Middle frontal gyrus (tissue), 1 donor: ENCODE measurements around the gene TMTC1.

Source experiments
- DNase-seq: peaks from one replicate; pipeline ENCODE4 v3.0.0-alpha.2; 2015; ENCODE audit warnings: low spot score; ENCODE audit errors: extremely low spot score

The TMTC1 gene

GRCh38 chr12:29741342-29742241 lies 42.1 kb downstream of the TMTC1 start:
- no peak for DNase-seq

GRCh38 chr12:29739279-29739991 lies 44.3 kb downstream of the TMTC1 start:
- no peak for DNase-seq

GRCh38 chr12:29738365-29738764 lies 45.4 kb downstream of the TMTC1 start:
- no peak for DNase-seq

- no peak for DNase-seq
Measured at GRCh38 chr12:29737644-29738043, 46.1 kb downstream of the TMTC1 start.

GRCh38 chr12:29735604-29736003 lies 48.1 kb downstream of the TMTC1 start:
- no peak for DNase-seq

- DNase-seq = no peak
Measured at GRCh38 chr12:29734734-29735133, 49.0 kb downstream of the TMTC1 start.

- DNase-seq = no peak
Measured at GRCh38 chr12:29734305-29734704, 49.4 kb downstream of the TMTC1 start.

GRCh38 chr12:29733501-29733900 lies 50.2 kb downstream of the TMTC1 start:
- DNase-seq = no peak

- no peak for DNase-seq
Measured at GRCh38 chr12:29733060-29733459, 50.7 kb downstream of the TMTC1 start.

GRCh38 chr12:29732593-29732992 lies 51.1 kb downstream of the TMTC1 start:
- DNase-seq = no peak

GRCh38 chr12:29732191-29732590 lies 51.6 kb downstream of the TMTC1 start:
- no peak for DNase-seq

- DNase-seq = no peak
Measured at GRCh38 chr12:29731591-29731990, 52.2 kb downstream of the TMTC1 start.

GRCh38 chr12:29730481-29730880 lies 53.3 kb downstream of the TMTC1 start:
- DNase-seq = no peak

GRCh38 chr12:29728030-29728429 lies 55.7 kb downstream of the TMTC1 start:
- DNase-seq = no peak

- DNase-seq = no peak
Measured at GRCh38 chr12:29726741-29727348, 56.9 kb downstream of the TMTC1 start.

GRCh38 chr12:29726321-29726692 lies 57.4 kb downstream of the TMTC1 start:
- no peak for DNase-seq

- no peak for DNase-seq
Measured at GRCh38 chr12:29725587-29726320, 58.0 kb downstream of the TMTC1 start.

- no peak for DNase-seq
Measured at GRCh38 chr12:29722164-29722563, 61.6 kb downstream of the TMTC1 start.

- DNase-seq = no peak
Measured at GRCh38 chr12:29719381-29719780, 64.4 kb downstream of the TMTC1 start.

- no peak for DNase-seq
Measured at GRCh38 chr12:29717540-29718100, 66.1 kb downstream of the TMTC1 start.

GRCh38 chr12:29714966-29715365 lies 68.8 kb downstream of the TMTC1 start:
- no peak for DNase-seq
